Spinal cord (tissue), 10 donors: ENCODE data around the gene RAB3IL1. TPM values are rescaled to one million over a fixed set of nuclear protein-coding genes. Genes with fewer than 3 reads are reported as not detected.

Experiments used
- DNase-seq, 6 donors: peaks; one replicate each; pipeline versions ENCODE4 v3.0.0 to v3.0.0-alpha.2; 2013 to 2015; ENCODE audit warnings: low spot score in 6 of 6, low read depth in 4 of 6
- H3K27ac ChIP-seq: one replicate; pipeline ENCODE4 v1.5.1; 2013; ENCODE audit warnings: low read depth, low read length, control low read depth
- H3K27me3 ChIP-seq: one replicate; pipeline ENCODE4 v1.6.1; 2013; ENCODE audit warnings: low read length; ENCODE audit not compliant: control insufficient read depth, insufficient read depth
- H3K36me3 ChIP-seq: one replicate; pipeline ENCODE4 v1.6.1; 2013; ENCODE audit warnings: low read length; ENCODE audit not compliant: control insufficient read depth, insufficient read depth
- H3K4me1 ChIP-seq: one replicate; pipeline ENCODE4 v1.6.1; 2013; ENCODE audit warnings: low read length; ENCODE audit not compliant: control insufficient read depth, insufficient read depth
- H3K4me3 ChIP-seq: one replicate; pipeline ENCODE4 v1.5.1; 2013; ENCODE audit warnings: low read depth, low read length, control low read depth
- H3K9me3 ChIP-seq: one replicate; pipeline ENCODE4 v1.6.1; 2013; ENCODE audit warnings: low read length; ENCODE audit not compliant: control insufficient read depth, insufficient read depth
- WGBS: methylation state at CpG from one replicate; pipeline ENCODE4 v1.1.5; 2013; ENCODE audit warnings: missing lambda C conversion rate; ENCODE audit not compliant: insufficient coverage; 5-methylcytosine and 5-hydroxymethylcytosine counted together
- polyA plus RNA-seq, 2 donors: library from polyadenylated mRNA; unstranded; fragments of 120-200 nt; gene quantifications; one replicate each; pipeline ENCODE4 v1.2.1, GENCODE V29; 2013; ENCODE audit not compliant: insufficient read length in 2 of 2
- total RNA-seq, 2 donors: library from RNA; depleted of rRNA in 1 of 2; stranded (reverse); fragments of 120-200 nt in 1 of 2; fragments of >200 nt in 1 of 2; gene quantifications; one replicate each; pipeline versions ENCODE4 v1.2.3 to v1.2.4, GENCODE V29; 2013 to 2014
- donor health status: healthy.

The RAB3IL1 gene
- total and polyA plus RNA-seq, 4 donors = 12.8 to 47.7 (median 22.5) TPM

- DNase-seq = no peak
- Histone ChIP-seq H3K4me1 (peaks cover 26% of the 10 kb centered on the region), H3K4me3 (no peak overlapping the region), H3K9me3 (no peaks in the 10 kb centered on the region), H3K36me3 (peaks cover 54% of the 10 kb centered on the region), H3K27me3 (no peaks in the 10 kb centered on the region), H3K27ac (no peak overlapping the region)
- 83% methylated on average over 14 of the region's 14 CpGs for WGBS
Measured at GRCh38 chr11:61906522-61906909, 10.8 kb downstream of the RAB3IL1 start.

DNA sequence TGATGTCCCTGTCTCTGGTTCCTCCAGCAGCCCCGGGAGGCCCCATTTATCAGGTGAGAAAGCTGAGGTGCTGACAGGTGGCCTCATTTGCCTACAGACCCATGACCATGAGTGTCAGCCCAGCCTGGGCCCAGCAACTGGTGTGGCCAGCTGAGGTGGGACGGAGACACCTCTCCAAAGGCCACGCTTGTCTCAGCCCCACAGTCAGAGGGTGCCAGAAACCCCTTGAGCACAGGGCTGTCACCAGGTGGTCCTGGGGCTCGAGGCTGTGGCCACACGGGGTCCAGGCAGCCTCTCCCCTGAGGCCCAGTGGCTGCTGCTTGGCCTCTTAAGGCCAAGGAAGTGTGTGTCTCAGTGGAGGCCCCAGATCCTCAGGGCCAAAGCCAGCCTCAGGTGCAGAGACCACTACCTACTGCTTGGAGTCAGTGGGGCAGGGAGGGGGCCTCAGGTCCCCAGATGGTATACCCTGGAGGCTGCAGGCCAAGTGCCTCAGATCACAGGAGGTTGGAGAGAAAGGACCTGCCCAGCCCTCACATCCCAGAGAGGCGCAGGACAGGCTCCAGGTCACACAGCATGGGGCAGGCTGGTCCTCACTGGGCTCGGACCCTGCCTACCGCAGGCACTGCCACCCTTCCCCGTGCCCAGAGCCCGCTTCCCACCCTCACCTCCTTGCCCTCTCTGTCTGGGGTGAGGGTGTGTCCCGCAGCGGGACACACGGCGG, 11.4 kb downstream of the RAB3IL1 start:
- WGBS = 91% methylated on average over 11 of the region's 14 CpGs
- Histone ChIP-seq H3K4me1 (peaks cover 20% of the 10 kb centered on the region), H3K36me3 (peaks cover 58% of the 10 kb centered on the region), H3K27ac (no peak overlapping the region), H3K4me3 (no peak overlapping the region), H3K27me3 (no peaks in the 10 kb centered on the region), H3K9me3 (no peaks in the 10 kb centered on the region)
- DNase-seq = no peak

GRCh38 chr11:61905067-61905696, 12.2 kb downstream of the RAB3IL1 start:
- H3K36me3 ChIP-seq = peaks cover 64% of the 10 kb centered on the region
- 89% methylated on average over 13 of the region's 13 CpGs for WGBS

GRCh38 chr11:61904539-61905048, 12.8 kb downstream of the RAB3IL1 start:
- no peak overlapping the region for H3K4me3 ChIP-seq
- H3K36me3 ChIP-seq = peaks cover 70% of the 10 kb centered on the region
- 30% methylated on average over 14 of the region's 19 CpGs for WGBS
- DNase-seq = no peak
- no peaks in the 10 kb centered on the region for H3K9me3 ChIP-seq
- H3K4me1 ChIP-seq = peaks cover 15% of the 10 kb centered on the region
- H3K27ac ChIP-seq = no peak overlapping the region
- H3K27me3 ChIP-seq = no peaks in the 10 kb centered on the region

More at GRCh38 chr11:61905067-61905696, 12.2 kb downstream of the RAB3IL1 start:
- no peak for DNase-seq
- H3K27ac ChIP-seq = no peak overlapping the region
- no peaks in the 10 kb centered on the region for H3K27me3 ChIP-seq
- peaks cover 13% of the 10 kb centered on the region for H3K4me1 ChIP-seq
- H3K4me3 ChIP-seq = no peak overlapping the region
- H3K9me3 ChIP-seq = no peaks in the 10 kb centered on the region

- WGBS = 93% methylated on average over 3 of the region's 3 CpGs
- Histone ChIP-seq H3K4me3 (no peak overlapping the region), H3K4me1 (peaks cover 15% of the 10 kb centered on the region), H3K36me3 (peaks cover 75% of the 10 kb centered on the region), H3K27me3 (no peaks in the 10 kb centered on the region), H3K27ac (no peak overlapping the region), H3K9me3 (no peaks in the 10 kb centered on the region)
- no peak for DNase-seq
Measured at GRCh38 chr11:61903845-61904244, 13.5 kb downstream of the RAB3IL1 start.

DNA sequence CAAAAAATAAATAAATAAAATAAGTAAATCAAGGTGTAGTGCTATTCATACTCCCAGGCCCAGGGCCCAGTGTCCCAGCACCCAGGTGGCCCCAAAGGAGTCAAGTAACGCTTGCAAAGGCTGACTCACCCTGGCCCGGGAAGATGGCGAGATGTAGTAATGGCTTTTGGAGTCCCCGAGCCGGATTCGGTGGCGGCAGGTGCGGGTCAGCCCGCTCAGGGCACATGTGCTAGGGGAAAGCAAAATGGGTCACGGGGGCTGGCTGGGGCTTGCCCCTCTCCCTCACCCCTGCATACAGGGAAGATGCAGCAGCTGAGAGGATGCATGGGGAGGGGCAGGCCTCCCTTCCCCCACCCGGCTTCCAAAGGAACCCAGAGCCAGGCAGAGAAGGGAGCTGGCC, 15.1 kb downstream of the RAB3IL1 start:
- Histone ChIP-seq H3K27ac (no peak overlapping the region), H3K9me3 (no peaks in the 10 kb centered on the region), H3K27me3 (no peaks in the 10 kb centered on the region), H3K4me3 (no peak overlapping the region), H3K36me3 (peaks cover 79% of the 10 kb centered on the region), H3K4me1 (peaks cover 29% of the 10 kb centered on the region)
- DNase-seq = no peak
- WGBS = 74% methylated on average over 5 of the region's 11 CpGs

- Histone ChIP-seq H3K27me3 (no peaks in the 10 kb centered on the region), H3K4me1 (peaks cover 29% of the 10 kb centered on the region), H3K4me3 (no peak overlapping the region), H3K9me3 (no peaks in the 10 kb centered on the region), H3K36me3 (peaks cover 79% of the 10 kb centered on the region), H3K27ac (no peak overlapping the region)
- 84% methylated on average over 10 of the region's 10 CpGs for WGBS
- no peak for DNase-seq
Measured at GRCh38 chr11:61901397-61901796, 16.0 kb downstream of the RAB3IL1 start.

DNA sequence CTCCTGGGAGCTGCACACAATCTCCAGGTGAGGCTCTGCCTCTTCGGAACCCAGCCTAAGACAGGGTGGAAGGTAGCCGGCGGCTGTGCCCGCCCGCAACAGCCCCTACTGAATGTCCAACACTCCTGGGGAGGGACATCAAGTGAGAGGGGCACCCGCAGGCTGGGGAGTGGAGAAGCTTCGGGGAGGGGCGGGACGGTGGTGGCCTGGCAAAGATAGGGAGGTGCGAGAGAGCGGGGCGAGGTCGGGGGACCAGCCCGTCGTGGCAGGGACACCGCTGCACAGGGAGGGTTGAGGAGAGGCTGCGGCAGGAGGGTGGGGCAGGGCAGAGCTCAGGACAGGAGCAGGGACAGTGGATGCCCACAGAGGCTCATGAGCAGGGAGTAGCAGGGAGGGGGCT, 17.1 kb downstream of the RAB3IL1 start:
- 94% methylated on average over 16 of the region's 17 CpGs for WGBS
- Histone ChIP-seq H3K4me1 (peaks cover 29% of the 10 kb centered on the region), H3K9me3 (no peaks in the 10 kb centered on the region), H3K27me3 (no peaks in the 10 kb centered on the region), H3K27ac (no peak overlapping the region), H3K4me3 (no peak overlapping the region), H3K36me3 (peaks cover 72% of the 10 kb centered on the region)
- DNase-seq = no peak

- Histone ChIP-seq H3K27ac (peak overlapping the region; percentile 37), H3K9me3 (no peaks in the 10 kb centered on the region), H3K36me3 (peaks cover 63% of the 10 kb centered on the region), H3K4me1 (peaks cover 29% of the 10 kb centered on the region), H3K4me3 (no peak overlapping the region), H3K27me3 (no peaks in the 10 kb centered on the region)
- DNase-seq = peak in 5 of 6 donors; percentile 36 to 96 (median 52)
- WGBS = 22% methylated on average over 23 of the region's 27 CpGs
Measured at GRCh38 chr11:61899146-61899841, 18.1 kb downstream of the RAB3IL1 start.
